ENCODE data around the gene SHISA5.
"Not testable (repeated sequence)": the region's sequence is repeated elsewhere in the genome, so short reads cannot be mapped to it uniquely, and the experiment has no call there.

Gene SHISA5

GRCh38 chr3:48504051-48504946, at the start of gene SHISA5:
SHISA5 (minus strand) TSS chr3:48504174; CDS start chr3:48504094, 80 bp downstream.
- DNase-seq = no peak

- no peak for DNase-seq
Measured at GRCh38 chr3:48553361-48553760, 49.4 kb upstream of the SHISA5 start.

- DNase-seq = peak; percentile 61
Measured at GRCh38 chr3:48552111-48552951, 48.4 kb upstream of the SHISA5 start.

- not testable (repeated sequence) for DNase-seq
Measured at GRCh38 chr3:48551651-48552050, 47.7 kb upstream of the SHISA5 start.

- peak; percentile 50 for DNase-seq
Measured at GRCh38 chr3:48548729-48549705, 45.0 kb upstream of the SHISA5 start.

GRCh38 chr3:48548126-48548525, 44.2 kb upstream of the SHISA5 start:
- no peak for DNase-seq

- no peak for DNase-seq
Measured at GRCh38 chr3:48546203-48546829, 42.3 kb upstream of the SHISA5 start.

- DNase-seq = no peak
Measured at GRCh38 chr3:48544141-48544540, 40.2 kb upstream of the SHISA5 start.

GRCh38 chr3:48543271-48543866, 39.4 kb upstream of the SHISA5 start:
- no peak for DNase-seq

- no peak for DNase-seq
Measured at GRCh38 chr3:48538451-48538850, 34.5 kb upstream of the SHISA5 start.

- no peak for DNase-seq
Measured at GRCh38 chr3:48536785-48537184, 32.8 kb upstream of the SHISA5 start.

GRCh38 chr3:48536116-48536515, 32.1 kb upstream of the SHISA5 start:
- DNase-seq = no peak

- DNase-seq = no peak
Measured at GRCh38 chr3:48535578-48535977, 31.6 kb upstream of the SHISA5 start.

GRCh38 chr3:48532977-48533337, 29.0 kb upstream of the SHISA5 start:
- DNase-seq = no peak

GRCh38 chr3:48532271-48532976, 28.4 kb upstream of the SHISA5 start:
- no peak for DNase-seq

- DNase-seq = not testable (repeated sequence)
Measured at GRCh38 chr3:48530701-48531100, 26.7 kb upstream of the SHISA5 start.

GRCh38 chr3:48528754-48529153, 24.8 kb upstream of the SHISA5 start:
- no peak for DNase-seq

- DNase-seq = no peak
Measured at GRCh38 chr3:48528048-48528447, 24.1 kb upstream of the SHISA5 start.

- no peak for DNase-seq
Measured at GRCh38 chr3:48524970-48525369, 21.0 kb upstream of the SHISA5 start.

GRCh38 chr3:48521635-48522034, 17.7 kb upstream of the SHISA5 start:
- DNase-seq = no peak

GRCh38 chr3:48519277-48519643, 15.3 kb upstream of the SHISA5 start:
- DNase-seq = no peak
